HepG2 (cell line): Measurements from ENCODE around the gene PPCDC. TPM values are rescaled to one million over a fixed set of nuclear protein-coding genes. Genes with fewer than 3 reads are reported as not detected.

ENCODE experiments used
- ESRRA ChIP-seq: sonication (generic); formaldehyde crosslinking; IDR thresholded peaks from 2 replicates; pipeline ENCODE4 v1.5.1; 2020; ENCODE audit warnings: mild to moderate bottlenecking, low read depth, missing genetic modification reagents
- MXI1 ChIP-seq: IDR thresholded peaks from 3 replicates; pipeline ENCODE4 v1.6.1; 2012; ENCODE audit warnings: low read depth, low read length, inconsistent platforms, borderline replicate concordance
- NFE2 ChIP-seq: sonication (generic); formaldehyde crosslinking; IDR thresholded peaks from 2 replicates; pipeline ENCODE4 v1.4.0; 2020; ENCODE audit warnings: missing genetic modification reagents
- PHF21A ChIP-seq: sonication (generic); formaldehyde crosslinking; IDR thresholded peaks from 2 replicates; pipeline ENCODE4 v1.5.0; 2020; ENCODE audit warnings: mild to moderate bottlenecking, missing genetic modification reagents
- RFX3 ChIP-seq: IDR thresholded peaks from 2 replicates; pipeline ENCODE4 v1.6.1; 2016; ENCODE audit warnings: missing biosample characterization, missing genetic modification reagents
- SAFB2 ChIP-seq: sonication (generic); formaldehyde crosslinking; IDR thresholded peaks from 2 replicates; pipeline ENCODE4 v1.5.1; 2020; ENCODE audit warnings: missing genetic modification reagents, low read depth, mild to moderate bottlenecking, borderline replicate concordance
- SKI ChIP-seq: fragments of 450-650 bp; IDR thresholded peaks from one replicate; pipeline ENCODE4 v1.6.1; 2018; ENCODE audit warnings: mild to moderate bottlenecking; ENCODE audit not compliant: partially characterized antibody
- TBP ChIP-seq: sonication (generic); formaldehyde crosslinking; IDR thresholded peaks from 2 replicates; pipeline ENCODE4 v1.5.0; 2020; ENCODE audit warnings: missing genetic modification reagents
- ZNF207 ChIP-seq: fragments of 450-650 bp; IDR thresholded peaks from 2 replicates; pipeline ENCODE4 v1.6.1; 2016; ENCODE audit warnings: antibody characterized with exemption, borderline replicate concordance
- ZNF382 ChIP-seq: sonication (generic); formaldehyde crosslinking; IDR thresholded peaks from 2 replicates; pipeline ENCODE4 v1.5.0; 2020; ENCODE audit warnings: missing genetic modification reagents, mild to moderate bottlenecking, borderline replicate concordance
- ZNF484 ChIP-seq: sonication (generic); formaldehyde crosslinking; IDR thresholded peaks from 2 replicates; pipeline ENCODE4 v1.5.1; 2020; ENCODE audit warnings: mild to moderate bottlenecking, low read depth, missing genetic modification reagents, borderline replicate concordance
- ZNF570 ChIP-seq: sonication (generic); formaldehyde crosslinking; IDR thresholded peaks from 2 replicates; pipeline ENCODE4 v1.4.0; 2020; ENCODE audit warnings: mild to moderate bottlenecking, missing genetic modification reagents, borderline replicate concordance
- ZNF660 ChIP-seq: sonication (generic); formaldehyde crosslinking; IDR thresholded peaks from 2 replicates; pipeline ENCODE4 v1.5.1; 2020; ENCODE audit warnings: mild to moderate bottlenecking, low read depth, missing genetic modification reagents, borderline replicate concordance
- ZNF724P ChIP-seq: sonication (generic); formaldehyde crosslinking; IDR thresholded peaks from 2 replicates; pipeline ENCODE4 v1.8.0; 2022; ENCODE audit warnings: missing genetic modification reagents, borderline replicate concordance
- ZNF792 ChIP-seq: IDR thresholded peaks from 2 replicates; pipeline ENCODE4 v1.6.1; 2016
- polyA plus RNA-seq, 8 experiments: library from polyadenylated mRNA; depleted of rRNA in 3 of 8; stranded (reverse) in 7 of 8; unstranded in 1 of 8; fragments of >200 nt; fragmentation: Illumina TruSeq in 4 of 8; extraction: Trizol in 4 of 8; gene quantifications; 2 replicates each; pipeline versions ENCODE4 v1.2.1 to v1.2.3, GENCODE V29; 2011 to 2016; ENCODE audit warnings: low read depth in 4 of 8, missing spikeins in 1 of 8, mixed read lengths in 1 of 8; ENCODE audit not compliant: insufficient read depth in 1 of 8
- total RNA-seq, 5 experiments: library from RNA; depleted of rRNA; stranded (reverse); fragments of >200 nt; fragmentation: Illumina TruSeq; extraction: Trizol; gene quantifications; 2 replicates each; pipeline ENCODE4 v1.2.3, GENCODE V29; 2016; ENCODE audit warnings: low read depth in 1 of 5
- TF ChIP-seq, protein P1 (sequence below): sonication (generic); formaldehyde crosslinking; IDR thresholded peaks from 2 replicates; pipeline ENCODE4 v1.5.0; 2020; ENCODE audit warnings: mild to moderate bottlenecking, low read depth, missing genetic modification reagents, borderline replicate concordance
- TF ChIP-seq, protein P2 (sequence below): sonication (generic); formaldehyde crosslinking; IDR thresholded peaks from 2 replicates; pipeline ENCODE4 v1.4.0; 2020; ENCODE audit warnings: low read depth, mild to moderate bottlenecking, missing genetic modification reagents
- TF ChIP-seq, protein P3 (sequence below): sonication (generic); formaldehyde crosslinking; IDR thresholded peaks from 2 replicates; pipeline ENCODE4 v1.5.0; 2020; ENCODE audit warnings: mild to moderate bottlenecking, missing genetic modification reagents, moderate library complexity
- TF ChIP-seq, protein P4 (sequence below): sonication (generic); formaldehyde crosslinking; IDR thresholded peaks from 2 replicates; pipeline ENCODE4 v1.4.0; 2020; ENCODE audit warnings: mild to moderate bottlenecking, missing genetic modification reagents
- TF ChIP-seq, protein P5 (sequence below): sonication (generic); formaldehyde crosslinking; IDR thresholded peaks from 2 replicates; pipeline ENCODE4 v1.8.1; 2023; ENCODE audit warnings: mild to moderate bottlenecking, missing genetic modification reagents

PPCDC gene
- total and polyA plus RNA-seq, 2 of the 13 experiments (the other 11 are each of a cell fraction or from before 2014, with no cell fraction given): 12.3 to 12.8 TPM

DNA sequence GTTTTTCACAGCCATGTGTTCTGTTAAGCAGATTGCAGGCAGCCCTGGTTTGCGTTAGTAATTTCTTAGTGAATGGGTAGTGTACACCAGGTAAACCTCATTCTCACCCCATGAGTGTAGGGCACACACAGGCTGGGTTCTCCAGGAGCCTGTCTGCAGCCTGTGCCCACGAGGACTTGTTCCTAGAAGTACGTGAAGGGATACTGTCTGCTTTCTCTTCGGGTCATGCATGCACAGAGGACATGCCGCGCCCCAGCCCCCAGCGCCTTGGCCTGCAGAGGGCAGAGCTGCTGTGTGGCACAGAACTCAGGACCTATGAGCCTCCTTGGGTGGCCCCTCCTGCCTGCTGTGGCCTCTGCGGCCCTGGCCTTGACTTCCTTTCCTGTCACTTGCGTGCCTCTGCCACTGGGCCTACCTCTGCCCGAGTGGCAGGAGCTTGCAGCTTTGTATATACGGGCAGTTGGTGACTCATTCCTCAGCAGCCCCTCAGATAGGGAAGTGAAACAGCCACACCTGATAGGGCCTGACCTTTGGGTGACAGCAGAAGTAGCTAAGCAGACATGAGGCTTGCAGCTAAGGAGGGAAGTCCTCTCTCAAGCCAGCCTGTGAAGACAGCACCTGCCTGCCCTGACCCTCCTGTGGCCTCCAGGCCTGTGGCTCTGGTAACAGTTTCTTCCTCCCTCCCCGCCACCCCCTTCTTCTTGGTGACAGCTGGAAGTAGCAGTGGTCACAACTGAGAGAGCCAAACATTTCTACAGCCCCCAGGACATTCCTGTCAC is 19.5 kb downstream of the PPCDC start (continued):
- TF ChIP-seq, protein P1, sequence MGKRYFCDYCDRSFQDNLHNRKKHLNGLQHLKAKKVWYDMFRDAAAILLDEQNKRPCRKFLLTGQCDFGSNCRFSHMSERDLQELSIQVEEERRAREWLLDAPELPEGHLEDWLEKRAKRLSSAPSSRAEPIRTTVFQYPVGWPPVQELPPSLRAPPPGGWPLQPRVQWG (CRISPR knock-in tag): no peak
- TF ChIP-seq ZNF484 (no peak), ZNF570 (CRISPR knock-in tag) (no peak), SKI (peak; percentile 84), ZNF792 (CRISPR knock-in tag) (peak; percentile 57; the same call in 1 of the 2 replicates), PHF21A (CRISPR knock-in tag) (peak; percentile 22; the same call in 1 of the 2 replicates), MXI1 (peak; percentile 86; the same call in 1 of the 3 replicates), ZNF660 (no peak), NFE2 (CRISPR knock-in tag) (no peak), ESRRA (CRISPR knock-in tag) (peak; percentile 26; the same call in 1 of the 2 replicates), TBP (CRISPR knock-in tag) (no peak), ZNF382 (CRISPR knock-in tag) (no peak), SAFB2 (CRISPR knock-in tag) (no peak), RFX3 (CRISPR knock-in tag) (no peak), ZNF724P (CRISPR knock-in tag) (peak; percentile 52; the same call in 1 of the 2 replicates), ZNF207 (no peak)
- TF ChIP-seq, protein P2, sequence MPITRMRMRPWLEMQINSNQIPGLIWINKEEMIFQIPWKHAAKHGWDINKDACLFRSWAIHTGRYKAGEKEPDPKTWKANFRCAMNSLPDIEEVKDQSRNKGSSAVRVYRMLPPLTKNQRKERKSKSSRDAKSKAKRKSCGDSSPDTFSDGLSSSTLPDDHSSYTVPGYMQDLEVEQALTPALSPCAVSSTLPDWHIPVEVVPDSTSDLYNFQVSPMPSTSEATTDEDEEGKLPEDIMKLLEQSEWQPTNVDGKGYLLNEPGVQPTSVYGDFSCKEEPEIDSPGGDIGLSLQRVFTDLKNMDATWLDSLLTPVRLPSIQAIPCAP: no peak
- TF ChIP-seq, protein P3, sequence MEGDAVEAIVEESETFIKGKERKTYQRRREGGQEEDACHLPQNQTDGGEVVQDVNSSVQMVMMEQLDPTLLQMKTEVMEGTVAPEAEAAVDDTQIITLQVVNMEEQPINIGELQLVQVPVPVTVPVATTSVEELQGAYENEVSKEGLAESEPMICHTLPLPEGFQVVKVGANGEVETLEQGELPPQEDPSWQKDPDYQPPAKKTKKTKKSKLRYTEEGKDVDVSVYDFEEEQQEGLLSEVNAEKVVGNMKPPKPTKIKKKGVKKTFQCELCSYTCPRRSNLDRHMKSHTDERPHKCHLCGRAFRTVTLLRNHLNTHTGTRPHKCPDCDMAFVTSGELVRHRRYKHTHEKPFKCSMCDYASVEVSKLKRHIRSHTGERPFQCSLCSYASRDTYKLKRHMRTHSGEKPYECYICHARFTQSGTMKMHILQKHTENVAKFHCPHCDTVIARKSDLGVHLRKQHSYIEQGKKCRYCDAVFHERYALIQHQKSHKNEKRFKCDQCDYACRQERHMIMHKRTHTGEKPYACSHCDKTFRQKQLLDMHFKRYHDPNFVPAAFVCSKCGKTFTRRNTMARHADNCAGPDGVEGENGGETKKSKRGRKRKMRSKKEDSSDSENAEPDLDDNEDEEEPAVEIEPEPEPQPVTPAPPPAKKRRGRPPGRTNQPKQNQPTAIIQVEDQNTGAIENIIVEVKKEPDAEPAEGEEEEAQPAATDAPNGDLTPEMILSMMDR: peak; percentile 99
- TF ChIP-seq, protein P4, sequence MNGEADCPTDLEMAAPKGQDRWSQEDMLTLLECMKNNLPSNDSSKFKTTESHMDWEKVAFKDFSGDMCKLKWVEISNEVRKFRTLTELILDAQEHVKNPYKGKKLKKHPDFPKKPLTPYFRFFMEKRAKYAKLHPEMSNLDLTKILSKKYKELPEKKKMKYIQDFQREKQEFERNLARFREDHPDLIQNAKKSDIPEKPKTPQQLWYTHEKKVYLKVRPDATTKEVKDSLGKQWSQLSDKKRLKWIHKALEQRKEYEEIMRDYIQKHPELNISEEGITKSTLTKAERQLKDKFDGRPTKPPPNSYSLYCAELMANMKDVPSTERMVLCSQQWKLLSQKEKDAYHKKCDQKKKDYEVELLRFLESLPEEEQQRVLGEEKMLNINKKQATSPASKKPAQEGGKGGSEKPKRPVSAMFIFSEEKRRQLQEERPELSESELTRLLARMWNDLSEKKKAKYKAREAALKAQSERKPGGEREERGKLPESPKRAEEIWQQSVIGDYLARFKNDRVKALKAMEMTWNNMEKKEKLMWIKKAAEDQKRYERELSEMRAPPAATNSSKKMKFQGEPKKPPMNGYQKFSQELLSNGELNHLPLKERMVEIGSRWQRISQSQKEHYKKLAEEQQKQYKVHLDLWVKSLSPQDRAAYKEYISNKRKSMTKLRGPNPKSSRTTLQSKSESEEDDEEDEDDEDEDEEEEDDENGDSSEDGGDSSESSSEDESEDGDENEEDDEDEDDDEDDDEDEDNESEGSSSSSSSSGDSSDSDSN: peak; percentile 59; the same call in 1 of the 2 replicates
- TF ChIP-seq, protein P5, sequence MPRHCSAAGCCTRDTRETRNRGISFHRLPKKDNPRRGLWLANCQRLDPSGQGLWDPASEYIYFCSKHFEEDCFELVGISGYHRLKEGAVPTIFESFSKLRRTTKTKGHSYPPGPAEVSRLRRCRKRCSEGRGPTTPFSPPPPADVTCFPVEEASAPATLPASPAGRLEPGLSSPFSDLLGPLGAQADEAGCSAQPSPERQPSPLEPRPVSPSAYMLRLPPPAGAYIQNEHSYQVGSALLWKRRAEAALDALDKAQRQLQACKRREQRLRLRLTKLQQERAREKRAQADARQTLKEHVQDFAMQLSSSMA (CRISPR knock-in tag): peak; percentile 44; the same call in 1 of the 2 replicates
